Upper lobe of right lung (tissue), 1 donor: ENCODE results near the gene GABBR1. TPM values are rescaled to one million over a fixed set of nuclear protein-coding genes. Genes with fewer than 3 reads are reported as not detected.

Experiments
- ATAC-seq: fragments of 200-7000 bp; cut with Tn5 transposase; one replicate; pipeline ENCODE4 v1.9.1; 2020; ENCODE audit warnings: mild to moderate bottlenecking, moderate library complexity
- DNase-seq: peaks from one replicate; pipeline ENCODE4 v3.0.0-alpha.2; 2020
- H3K27ac ChIP-seq: fragments of 200-600 bp; one replicate; pipeline ENCODE4 v1.8.0; 2022
- H3K27me3 ChIP-seq: fragments of 200-600 bp; one replicate; pipeline ENCODE4 v1.8.0; 2022; ENCODE audit warnings: mild to moderate bottlenecking
- H3K36me3 ChIP-seq: fragments of 200-600 bp; one replicate; pipeline ENCODE4 v1.8.0; 2022
- H3K4me1 ChIP-seq: fragments of 200-600 bp; one replicate; pipeline ENCODE4 v1.8.0; 2022
- H3K4me3 ChIP-seq: fragments of 200-600 bp; one replicate; pipeline ENCODE4 v1.8.0; 2022; ENCODE audit warnings: mild to moderate bottlenecking
- H3K9me3 ChIP-seq: fragments of 200-600 bp; one replicate; pipeline ENCODE4 v1.8.0; 2022
- intact Hi-C: fragments of 100-400 bp; cut with DNase I; formaldehyde crosslinking; loops from one replicate; pipeline ENCODE4 v1.11.0; 2022
- total RNA-seq: library from RNA; stranded (reverse); fragmentation: NEBNext Ultra II Directional; extraction: Animal tissue kit (Norgen Biotek cat#: 25700); gene quantifications from one replicate; pipeline ENCODE4 v1.2.1, GENCODE V29; 2021
- TF ChIP-seq, protein P1 (sequence below): fragments of 200-600 bp; IDR thresholded peaks from one replicate; pipeline ENCODE4 v1.8.0; 2022; ENCODE audit warnings: antibody characterized with exemption
- donor health status: DM: no; HTN: yes; CAD: no; lungs with severe emphysema.

Gene GABBR1
- total RNA-seq, 1 donor from 2014 or later = 40.1 TPM

- TF ChIP-seq, protein P1, sequence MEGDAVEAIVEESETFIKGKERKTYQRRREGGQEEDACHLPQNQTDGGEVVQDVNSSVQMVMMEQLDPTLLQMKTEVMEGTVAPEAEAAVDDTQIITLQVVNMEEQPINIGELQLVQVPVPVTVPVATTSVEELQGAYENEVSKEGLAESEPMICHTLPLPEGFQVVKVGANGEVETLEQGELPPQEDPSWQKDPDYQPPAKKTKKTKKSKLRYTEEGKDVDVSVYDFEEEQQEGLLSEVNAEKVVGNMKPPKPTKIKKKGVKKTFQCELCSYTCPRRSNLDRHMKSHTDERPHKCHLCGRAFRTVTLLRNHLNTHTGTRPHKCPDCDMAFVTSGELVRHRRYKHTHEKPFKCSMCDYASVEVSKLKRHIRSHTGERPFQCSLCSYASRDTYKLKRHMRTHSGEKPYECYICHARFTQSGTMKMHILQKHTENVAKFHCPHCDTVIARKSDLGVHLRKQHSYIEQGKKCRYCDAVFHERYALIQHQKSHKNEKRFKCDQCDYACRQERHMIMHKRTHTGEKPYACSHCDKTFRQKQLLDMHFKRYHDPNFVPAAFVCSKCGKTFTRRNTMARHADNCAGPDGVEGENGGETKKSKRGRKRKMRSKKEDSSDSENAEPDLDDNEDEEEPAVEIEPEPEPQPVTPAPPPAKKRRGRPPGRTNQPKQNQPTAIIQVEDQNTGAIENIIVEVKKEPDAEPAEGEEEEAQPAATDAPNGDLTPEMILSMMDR = no peak
- no peaks in the 10 kb centered on the region for H3K4me1 ChIP-seq
- H3K4me3 ChIP-seq = no peak overlapping the region
- H3K27me3 ChIP-seq = no peaks in the 10 kb centered on the region
- H3K27ac ChIP-seq = no peak overlapping the region
- intact Hi-C loops = no loop called here
- DNase-seq (no peak), ATAC-seq (no peak)
- no peaks in the 10 kb centered on the region for H3K9me3 ChIP-seq
- H3K36me3 ChIP-seq = no peaks in the 10 kb centered on the region
Observed at GRCh38 chr6:29517245-29517644, 115.7 kb downstream of the GABBR1 start.

GRCh38 chr6:29516108-29516507 lies 116.9 kb downstream of the GABBR1 start:
- Histone ChIP-seq H3K4me3 (no peak overlapping the region), H3K4me1 (no peaks in the 10 kb centered on the region), H3K9me3 (no peaks in the 10 kb centered on the region), H3K27ac (no peak overlapping the region), H3K36me3 (no peaks in the 10 kb centered on the region), H3K27me3 (no peaks in the 10 kb centered on the region)
- TF ChIP-seq, protein P1 = no peak
- DNase-seq (no peak), ATAC-seq (no peak)
- intact Hi-C loops = no loop called here

DNA sequence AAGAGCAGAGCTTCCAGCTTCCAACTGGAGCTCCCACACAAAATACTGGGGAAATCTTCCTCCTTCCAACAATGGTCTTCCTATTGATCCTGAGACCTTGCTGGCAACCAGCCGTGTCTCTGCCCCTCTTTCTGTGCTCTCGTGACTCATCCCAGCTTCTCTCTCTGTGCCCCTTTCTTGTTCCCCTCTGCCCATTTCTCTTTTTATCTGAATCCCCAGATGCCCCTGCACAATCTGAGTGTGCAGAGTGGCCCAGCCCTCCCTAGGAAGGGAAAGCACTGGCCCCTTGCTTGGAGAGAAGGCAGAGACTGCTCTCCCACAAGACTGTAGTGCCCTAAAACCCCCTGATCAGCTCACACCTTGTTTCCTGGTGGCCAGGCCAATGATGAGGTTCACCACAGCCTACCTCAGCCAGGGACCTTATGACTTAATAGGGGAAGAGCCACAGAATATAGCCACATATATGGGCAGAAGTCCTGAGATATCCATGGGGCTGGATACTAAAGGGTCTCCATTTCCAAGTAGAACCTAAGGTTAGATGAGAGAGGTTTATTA lies 122.2 kb downstream of the GABBR1 start:
- Histone ChIP-seq H3K4me3 (no peak overlapping the region), H3K36me3 (no peaks in the 10 kb centered on the region), H3K27me3 (no peaks in the 10 kb centered on the region), H3K27ac (no peak overlapping the region), H3K4me1 (no peaks in the 10 kb centered on the region), H3K9me3 (no peaks in the 10 kb centered on the region)
- no peak for ATAC-seq
- intact Hi-C loops = no loop called here
- no peak for DNase-seq
- TF ChIP-seq, protein P1 = no peak

DNA sequence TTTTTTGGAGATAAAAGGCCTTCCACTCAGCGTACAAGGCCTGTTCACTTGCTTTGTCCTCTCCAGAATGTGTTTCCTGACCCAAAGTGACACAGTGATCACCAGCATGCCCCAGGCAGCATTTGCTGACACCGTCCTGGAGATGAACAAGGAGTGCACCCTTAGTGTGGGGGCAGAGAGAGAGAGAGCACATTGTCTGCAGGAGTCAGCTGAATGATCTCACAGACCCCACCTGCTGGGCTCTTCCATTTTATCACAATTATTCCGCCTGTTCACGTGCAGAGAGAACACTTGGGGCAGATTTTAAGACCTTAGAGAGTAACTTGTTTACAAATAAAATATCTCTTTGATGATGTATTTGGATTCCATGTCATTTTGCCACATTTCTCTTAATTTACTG lies 122.8 kb downstream of the GABBR1 start:
- Histone ChIP-seq H3K36me3 (no peaks in the 10 kb centered on the region), H3K4me3 (no peak overlapping the region), H3K27ac (no peak overlapping the region), H3K9me3 (no peaks in the 10 kb centered on the region), H3K27me3 (no peaks in the 10 kb centered on the region), H3K4me1 (no peaks in the 10 kb centered on the region)
- intact Hi-C loops = no loop called here
- no peak for ATAC-seq
- DNase-seq = no peak
- TF ChIP-seq, protein P1 = no peak

Other genes with a start within 250 kb of the GABBR1 start
- not detected for gene OR12D2, start 237.6 kb downstream of the GABBR1 start, total RNA-seq
- gene OR12D1, start 218.3 kb downstream of the GABBR1 start, total RNA-seq = not detected
- gene OR10C1, start 193.9 kb downstream of the GABBR1 start, total RNA-seq = not detected
- not detected for gene OR11A1, start 176.1 kb downstream of the GABBR1 start, total RNA-seq
- gene OR2H1, start 176.0 kb downstream of the GABBR1 start, total RNA-seq = not detected
- gene MAS1L, start 145.2 kb downstream of the GABBR1 start, total RNA-seq = 0.64 TPM
- gene UBD, start 73.5 kb downstream of the GABBR1 start, total RNA-seq = 1.1 TPM
- gene OR2H2, start 48.1 kb downstream of the GABBR1 start, total RNA-seq = not detected
- gene MOG, start 23.9 kb upstream of the GABBR1 start, total RNA-seq = not detected
- gene ZFP57, start 48.0 kb upstream of the GABBR1 start, total RNA-seq = not detected
- 157 TPM for gene HLA-F, start 90.3 kb upstream of the GABBR1 start, total RNA-seq
- 1.6 TPM for gene HLA-G, start 194.6 kb upstream of the GABBR1 start, total RNA-seq